HEK293 (cell line): ENCODE data around the gene ATE1.
A peak's percentile ranks its signal among the peaks of the same experiment; 100 is the strongest.

Experiments
- CTCF ChIP-seq: fragments of 450-650 bp; formaldehyde crosslinking; IDR thresholded peaks from 2 replicates; pipeline ENCODE4 v1.5.1; 2016; ENCODE audit warnings: missing biosample characterization, missing genetic modification characterization
- GLIS1 ChIP-seq: fragments of 450-650 bp; formaldehyde crosslinking; IDR thresholded peaks from 2 replicates; pipeline ENCODE4 v1.5.1; 2016; ENCODE audit warnings: missing biosample characterization, missing genetic modification characterization
- HOXC10 ChIP-seq: sonication (generic); formaldehyde crosslinking; IDR thresholded peaks from 2 replicates; pipeline ENCODE4 v1.8.1; 2023; ENCODE audit warnings: mild to moderate bottlenecking, missing genetic modification reagents
- KLF10 ChIP-seq: fragments of 450-650 bp; IDR thresholded peaks from 2 replicates; pipeline ENCODE4 v1.5.1; 2018; ENCODE audit warnings: missing biosample characterization, mild to moderate bottlenecking, missing genetic modification characterization
- OSR2 ChIP-seq: fragments of 450-650 bp; formaldehyde crosslinking; IDR thresholded peaks from 2 replicates; pipeline ENCODE4 v1.5.1; 2016; ENCODE audit warnings: missing biosample characterization, missing genetic modification characterization
- PBX3 ChIP-seq: sonication (generic); formaldehyde crosslinking; IDR thresholded peaks from 2 replicates; pipeline ENCODE4 v1.8.1; 2022; ENCODE audit warnings: mild to moderate bottlenecking, moderate library complexity, missing genetic modification reagents
- SP3 ChIP-seq: fragments of 450-650 bp; formaldehyde crosslinking; IDR thresholded peaks from 2 replicates; pipeline ENCODE4 v1.5.1; 2016; ENCODE audit warnings: missing biosample characterization, missing genetic modification characterization
- SP7 ChIP-seq: fragments of 450-650 bp; formaldehyde crosslinking; IDR thresholded peaks from 2 replicates; pipeline ENCODE4 v1.5.1; 2016; ENCODE audit warnings: missing biosample characterization, missing genetic modification characterization
- YY1 ChIP-seq: fragments of 450-650 bp; formaldehyde crosslinking; IDR thresholded peaks from 2 replicates; pipeline ENCODE4 v1.5.1; 2018; ENCODE audit warnings: missing biosample characterization, missing genetic modification characterization
- ZBTB20 ChIP-seq: fragments of 450-650 bp; formaldehyde crosslinking; IDR thresholded peaks from 2 replicates; pipeline ENCODE4 v1.5.1; 2016; ENCODE audit warnings: missing biosample characterization, missing genetic modification characterization
- ZBTB26 ChIP-seq: fragments of 450-650 bp; formaldehyde crosslinking; optimal IDR thresholded peaks from 2 replicates; pipeline ENCODE3; 2016; ENCODE audit warnings: missing biosample characterization, mild to moderate bottlenecking, missing genetic modification characterization
- ZNF157 ChIP-seq: fragments of 450-650 bp; formaldehyde crosslinking; IDR thresholded peaks from 2 replicates; pipeline ENCODE4 v1.5.1; 2016; ENCODE audit warnings: missing biosample characterization, missing genetic modification characterization
- ZNF184 ChIP-seq: fragments of 450-650 bp; IDR thresholded peaks from 2 replicates; pipeline ENCODE4 v1.5.1; 2018; ENCODE audit warnings: missing biosample characterization, mild to moderate bottlenecking, missing genetic modification characterization
- ZNF26 ChIP-seq: fragments of 450-650 bp; formaldehyde crosslinking; IDR thresholded peaks from 2 replicates; pipeline ENCODE4 v1.5.1; 2016; ENCODE audit warnings: missing biosample characterization, missing genetic modification characterization
- ZNF280D ChIP-seq: fragments of 450-650 bp; formaldehyde crosslinking; IDR thresholded peaks from 2 replicates; pipeline ENCODE4 v1.5.1; 2016; ENCODE audit warnings: missing biosample characterization, missing genetic modification characterization
- ZNF335 ChIP-seq: fragments of 450-650 bp; formaldehyde crosslinking; conservative IDR thresholded peaks from 2 replicates; pipeline ENCODE4 v1.5.1; 2016; ENCODE audit warnings: missing biosample characterization, missing genetic modification characterization
- ZNF398 ChIP-seq: fragments of 450-650 bp; formaldehyde crosslinking; IDR thresholded peaks from 2 replicates; pipeline ENCODE4 v1.5.1; 2017; ENCODE audit warnings: missing biosample characterization, missing genetic modification characterization
- ZNF449 ChIP-seq: fragments of 450-650 bp; formaldehyde crosslinking; IDR thresholded peaks from 2 replicates; pipeline ENCODE4 v1.5.1; 2017; ENCODE audit warnings: missing biosample characterization, mild to moderate bottlenecking, missing genetic modification characterization, moderate library complexity
- ZNF626 ChIP-seq: fragments of 450-650 bp; sonication (Bioruptor Pico); formaldehyde crosslinking; IDR thresholded peaks from 2 replicates; pipeline ENCODE4 v1.5.1; 2018; ENCODE audit warnings: missing biosample characterization, missing genetic modification characterization, inconsistent platforms
- ZNF629 ChIP-seq: fragments of 450-650 bp; formaldehyde crosslinking; IDR thresholded peaks from 2 replicates; pipeline ENCODE4 v1.5.1; 2017; ENCODE audit warnings: missing biosample characterization, missing genetic modification characterization
- TF ChIP-seq, protein P1 (sequence below): fragments of 450-650 bp; formaldehyde crosslinking; IDR thresholded peaks from 2 replicates; pipeline ENCODE4 v1.5.1; 2017; ENCODE audit warnings: missing biosample characterization, missing genetic modification characterization
- TF ChIP-seq, protein P2 (sequence below): fragments of 450-650 bp; IDR thresholded peaks from 2 replicates; pipeline ENCODE4 v1.5.1; 2018; ENCODE audit warnings: missing biosample characterization, missing genetic modification characterization

ATE1 gene

GRCh38 chr10:121974535-121975294, 46.9 kb upstream of the ATE1 start, which contains the start of gene NSMCE4A (continued):
- TF ChIP-seq CTCF (tag by site-specific recombination), result 0 out of 2 replicates have a peak, but pooled peaks have one; percentile 58
- TF ChIP-seq ZBTB20 (tag by site-specific recombination), result peak; percentile 80
- 0 out of 2 replicates have a peak, but pooled peaks have one; percentile 57 for TF ChIP-seq PBX3 (CRISPR knock-in tag)
- TF ChIP-seq ZNF398 (tag by site-specific recombination), result peak; percentile 33; the same call in 1 of the 2 replicates
- TF ChIP-seq ZBTB26 (tag by site-specific recombination), result peak; percentile 93
- TF ChIP-seq SP7 (tag by site-specific recombination), result peak; percentile 14; the same call in 1 of the 2 replicates
- TF ChIP-seq HOXC10 (CRISPR knock-in tag), result no peak
- peak; percentile 86 for TF ChIP-seq YY1 (tag by site-specific recombination)
- TF ChIP-seq ZNF157 (tag by site-specific recombination), result no peak
- TF ChIP-seq, protein P1, sequence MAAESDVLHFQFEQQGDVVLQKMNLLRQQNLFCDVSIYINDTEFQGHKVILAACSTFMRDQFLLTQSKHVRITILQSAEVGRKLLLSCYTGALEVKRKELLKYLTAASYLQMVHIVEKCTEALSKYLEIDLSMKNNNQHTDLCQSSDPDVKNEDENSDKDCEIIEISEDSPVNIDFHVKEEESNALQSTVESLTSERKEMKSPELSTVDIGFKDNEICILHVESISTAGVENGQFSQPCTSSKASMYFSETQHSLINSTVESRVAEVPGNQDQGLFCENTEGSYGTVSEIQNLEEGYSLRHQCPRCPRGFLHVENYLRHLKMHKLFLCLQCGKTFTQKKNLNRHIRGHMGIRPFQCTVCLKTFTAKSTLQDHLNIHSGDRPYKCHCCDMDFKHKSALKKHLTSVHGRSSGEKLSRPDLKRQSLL (tag by site-specific recombination), result peak; percentile 94
- TF ChIP-seq SP3 (tag by site-specific recombination), result peak; percentile 52
- TF ChIP-seq ZNF629, result no peak
- TF ChIP-seq, protein P2, sequence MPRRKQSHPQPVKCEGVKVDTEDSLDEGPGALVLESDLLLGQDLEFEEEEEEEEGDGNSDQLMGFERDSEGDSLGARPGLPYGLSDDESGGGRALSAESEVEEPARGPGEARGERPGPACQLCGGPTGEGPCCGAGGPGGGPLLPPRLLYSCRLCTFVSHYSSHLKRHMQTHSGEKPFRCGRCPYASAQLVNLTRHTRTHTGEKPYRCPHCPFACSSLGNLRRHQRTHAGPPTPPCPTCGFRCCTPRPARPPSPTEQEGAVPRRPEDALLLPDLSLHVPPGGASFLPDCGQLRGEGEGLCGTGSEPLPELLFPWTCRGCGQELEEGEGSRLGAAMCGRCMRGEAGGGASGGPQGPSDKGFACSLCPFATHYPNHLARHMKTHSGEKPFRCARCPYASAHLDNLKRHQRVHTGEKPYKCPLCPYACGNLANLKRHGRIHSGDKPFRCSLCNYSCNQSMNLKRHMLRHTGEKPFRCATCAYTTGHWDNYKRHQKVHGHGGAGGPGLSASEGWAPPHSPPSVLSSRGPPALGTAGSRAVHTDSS (tag by site-specific recombination), result 0 out of 2 replicates have a peak, but pooled peaks have one; percentile 24
- TF ChIP-seq ZNF184 (tag by site-specific recombination), result 0 out of 2 replicates have a peak, but pooled peaks have one; percentile 48
- 0 out of 2 replicates have a peak, but pooled peaks have one; percentile 20 for TF ChIP-seq ZNF626
- peak; percentile 42; the same call in 1 of the 2 replicates for TF ChIP-seq OSR2
- TF ChIP-seq KLF10 (tag by site-specific recombination), result 0 out of 2 replicates have a peak, but pooled peaks have one; percentile 37
- TF ChIP-seq ZNF26, result no peak
- no peak for TF ChIP-seq ZNF280D (tag by site-specific recombination)
- TF ChIP-seq ZNF449 (tag by site-specific recombination), result 0 out of 2 replicates have a peak, but pooled peaks have one; percentile 45
- peak; percentile 78 for TF ChIP-seq ZNF335 (tag by site-specific recombination)
- TF ChIP-seq GLIS1 (tag by site-specific recombination), result 0 out of 2 replicates have a peak, but pooled peaks have one; percentile 0
